Measurements from ENCODE around the gene NEXN.
"Not testable (repeated sequence)": the region's sequence is repeated elsewhere in the genome, so short reads cannot be mapped to it uniquely, and the experiment has no call there.

NEXN gene

GRCh38 chr1:77906624-77907023 is 18.2 kb downstream of the NEXN start:
- no peak for DNase-seq

GRCh38 chr1:77910116-77910515 is 21.7 kb downstream of the NEXN start:
- no peak for DNase-seq

DNA sequence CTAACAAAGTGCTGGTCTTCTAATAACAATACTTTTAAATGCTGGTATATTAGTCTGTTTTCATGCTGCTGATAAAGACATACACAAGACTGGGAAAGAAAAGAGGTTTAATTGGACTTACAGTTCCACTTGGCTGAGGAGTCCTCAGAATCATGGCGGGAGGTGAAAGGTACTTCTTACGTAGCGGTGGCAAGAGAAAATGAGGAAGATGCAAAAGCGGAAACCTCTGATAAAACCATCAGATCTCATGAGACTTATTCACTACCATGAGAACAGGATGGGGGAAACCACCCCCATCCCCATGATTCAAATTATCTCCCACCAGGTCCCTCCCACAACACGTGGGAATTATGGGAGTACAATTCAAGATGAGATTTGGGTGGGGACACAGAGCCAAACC is 30.5 kb downstream of the NEXN start:
- DNase-seq: not testable (repeated sequence)

- DNase-seq: no peak
Measured at GRCh38 chr1:77925518-77925917, 37.1 kb downstream of the NEXN start.

DNA sequence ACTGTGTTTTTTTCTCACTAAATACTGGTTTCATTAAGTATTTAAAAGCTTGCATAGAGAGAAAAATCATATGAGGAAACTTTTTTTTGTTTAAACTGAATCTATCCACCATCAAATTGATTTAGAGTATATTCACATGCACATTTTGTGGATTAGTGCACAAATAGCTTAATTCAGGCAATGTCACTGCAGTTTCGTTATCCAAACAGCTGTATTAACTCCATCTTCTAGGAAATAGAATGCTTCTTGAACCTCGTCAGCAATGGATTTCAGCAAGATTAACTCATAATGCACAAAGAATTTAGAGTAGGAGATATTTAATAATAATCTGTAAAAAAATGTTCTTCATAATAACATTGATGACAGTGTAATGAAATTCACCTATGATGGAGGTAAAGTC is 37.5 kb downstream of the NEXN start:
- no peak for DNase-seq

DNA sequence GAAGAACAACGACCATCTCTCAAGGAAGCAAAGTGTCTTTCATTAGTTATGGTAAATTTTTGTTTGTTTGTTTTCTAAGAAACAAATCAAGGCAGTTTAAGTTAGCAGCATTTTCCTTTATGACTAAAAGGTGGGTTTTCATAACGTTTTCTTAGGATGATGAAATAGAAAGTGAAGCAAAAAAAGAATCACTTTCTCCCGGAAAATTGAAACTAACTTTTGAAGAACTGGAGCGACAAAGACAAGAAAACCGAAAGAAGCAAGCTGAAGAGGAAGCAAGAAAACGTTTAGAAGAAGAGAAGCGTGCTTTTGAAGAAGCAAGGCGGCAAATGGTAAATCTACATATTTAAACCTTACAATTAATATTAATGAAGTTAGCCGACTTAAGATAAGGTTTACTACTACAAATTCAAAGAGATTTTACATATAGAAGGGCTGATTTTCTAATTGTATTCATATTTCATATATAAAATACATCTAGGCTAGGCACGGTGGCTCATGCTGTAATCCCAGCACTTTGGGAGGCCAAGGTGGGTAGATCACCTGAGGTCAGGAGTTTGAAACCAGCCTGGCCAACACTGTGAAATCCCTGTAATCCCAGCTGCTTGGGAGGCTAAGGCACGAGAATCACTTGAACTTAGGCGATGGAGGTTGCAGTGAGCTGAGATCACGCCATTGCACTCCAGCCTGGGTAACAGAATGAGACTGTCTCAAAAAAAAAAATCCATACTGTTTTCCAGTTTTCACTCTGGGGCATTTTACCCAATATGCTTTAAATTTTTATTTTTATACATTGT is 38.3 kb downstream of the NEXN start:
- DNase-seq: no peak

DNA sequence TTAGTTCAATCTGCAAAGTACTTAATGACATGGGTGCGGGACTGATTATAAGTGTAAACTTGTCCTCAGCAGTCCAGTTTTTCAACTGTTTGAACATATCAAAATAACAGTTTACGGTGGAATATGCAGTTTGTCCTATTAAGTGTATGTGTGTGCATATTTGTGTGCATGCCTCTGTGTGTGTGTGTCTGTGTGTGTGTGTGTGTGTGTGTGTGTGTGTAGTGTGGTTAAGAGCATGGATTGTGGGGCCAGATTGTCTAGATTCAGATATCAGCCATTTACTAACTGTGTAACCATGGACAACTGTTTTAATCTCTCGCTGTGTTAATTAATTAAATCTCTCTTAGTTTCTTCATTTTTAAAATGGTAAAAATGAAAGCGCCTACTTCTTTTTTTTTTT is 39.0 kb downstream of the NEXN start:
- no peak for DNase-seq

GRCh38 chr1:77929806-77930205 is 41.4 kb downstream of the NEXN start:
- no peak for DNase-seq

- DNase-seq: no peak
Measured at GRCh38 chr1:77938651-77939050, 50.2 kb downstream of the NEXN start.

DNA sequence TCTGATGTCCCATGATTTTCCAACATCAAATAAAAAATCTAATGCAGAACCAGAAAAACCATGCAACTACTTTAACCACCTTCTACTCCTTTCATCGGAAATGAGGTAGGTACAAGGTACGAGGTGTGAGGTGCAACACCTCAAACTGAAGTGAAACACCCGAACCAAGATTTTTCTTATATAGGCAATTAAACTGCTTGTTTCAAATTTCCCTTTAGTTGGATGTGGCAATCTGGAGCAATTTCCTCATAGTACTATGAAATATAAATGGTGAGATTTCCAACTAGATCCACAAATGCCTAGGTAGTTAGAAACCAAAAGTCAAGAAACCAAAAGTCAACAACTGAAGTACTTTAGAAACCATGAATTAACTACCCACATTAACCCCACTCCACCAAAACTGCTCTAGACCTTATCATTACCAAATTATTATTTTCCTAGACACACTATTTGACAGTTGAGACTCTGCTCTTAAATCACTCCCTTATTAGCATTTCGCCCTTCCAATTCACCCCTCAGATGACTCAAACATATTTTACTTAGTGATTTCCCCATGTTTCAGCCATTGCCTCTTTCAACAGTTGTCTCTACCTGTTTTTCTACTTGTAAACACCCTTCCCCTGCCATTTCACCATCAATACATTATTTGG is 52.6 kb downstream of the NEXN start:
- DNase-seq: no peak

DNA sequence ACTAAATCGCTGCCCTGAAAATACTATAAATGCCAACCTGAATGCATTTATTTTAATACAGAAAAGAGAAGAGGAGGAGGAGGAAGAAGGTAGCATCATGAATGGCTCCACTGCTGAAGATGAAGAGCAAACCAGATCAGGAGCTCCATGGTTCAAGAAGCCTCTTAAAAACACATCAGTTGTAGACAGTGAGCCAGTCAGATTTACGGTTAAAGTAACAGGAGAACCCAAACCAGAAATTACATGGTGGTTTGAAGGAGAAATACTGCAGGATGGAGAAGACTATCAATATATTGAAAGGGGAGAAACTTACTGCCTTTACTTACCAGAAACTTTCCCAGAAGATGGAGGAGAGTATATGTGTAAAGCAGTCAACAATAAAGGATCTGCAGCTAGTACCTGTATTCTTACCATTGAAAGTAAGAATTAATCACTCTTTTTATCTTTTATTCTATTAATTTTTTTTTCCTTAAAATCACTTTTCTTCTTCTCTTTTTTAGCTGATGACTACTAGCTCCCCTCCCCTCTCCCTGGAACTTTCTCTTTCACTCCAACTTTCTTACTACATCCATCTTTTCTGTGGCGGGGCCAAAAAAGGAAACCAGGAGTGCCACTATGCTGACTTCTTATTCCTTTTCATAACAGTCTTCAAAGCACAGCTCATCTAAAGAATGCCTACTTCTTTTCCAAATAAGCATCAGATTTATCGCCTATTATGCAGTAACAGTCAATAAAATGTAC is 54.1 kb downstream of the NEXN start:
- no peak for DNase-seq

DNA sequence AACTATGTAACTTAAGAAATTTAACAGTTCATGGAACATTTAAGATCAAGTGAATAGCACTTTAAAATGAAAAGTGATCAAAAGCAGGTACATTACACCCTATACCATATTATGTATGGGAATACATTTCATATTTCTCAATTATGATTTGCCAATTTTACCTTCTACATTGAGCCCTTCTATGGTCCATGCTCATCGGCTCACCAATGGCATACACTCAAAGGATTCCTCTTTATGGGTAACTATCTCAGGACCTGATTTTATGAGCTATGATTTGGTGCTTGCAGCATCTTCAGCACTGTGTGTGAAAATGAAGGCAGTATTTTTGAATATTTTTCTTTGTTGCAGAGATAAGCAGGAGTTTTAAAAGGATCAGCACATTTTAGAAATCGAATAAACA is 56.9 kb downstream of the NEXN start:
- no peak for DNase-seq

DNA sequence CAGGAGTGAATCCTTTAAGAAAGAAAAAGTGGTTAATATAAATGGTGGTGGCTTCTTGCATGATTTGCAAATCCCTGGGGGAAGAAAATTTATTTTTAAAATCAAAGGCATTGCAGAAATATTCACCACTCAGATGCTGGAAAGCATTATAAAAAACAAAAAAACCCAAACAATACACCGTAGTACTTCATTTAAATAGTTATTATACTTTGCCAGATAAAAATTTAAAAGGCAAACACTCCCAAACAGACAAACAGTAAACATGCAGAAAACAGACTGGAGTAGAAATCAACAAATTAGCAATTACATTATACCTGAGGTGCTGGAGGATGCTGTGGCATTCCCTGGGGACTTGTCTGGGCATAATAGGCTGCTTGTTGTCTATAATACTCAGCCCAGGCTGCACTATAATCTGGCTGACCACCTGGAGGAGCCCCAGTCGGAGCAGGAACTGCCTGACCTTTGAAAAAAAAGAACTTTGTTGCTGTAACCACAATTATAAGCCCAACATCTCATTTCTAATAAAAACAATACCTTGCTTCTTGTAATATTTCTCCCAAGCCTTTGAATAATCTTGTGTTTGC is 60.5 kb downstream of the NEXN start:
- DNase-seq: no peak

DNA sequence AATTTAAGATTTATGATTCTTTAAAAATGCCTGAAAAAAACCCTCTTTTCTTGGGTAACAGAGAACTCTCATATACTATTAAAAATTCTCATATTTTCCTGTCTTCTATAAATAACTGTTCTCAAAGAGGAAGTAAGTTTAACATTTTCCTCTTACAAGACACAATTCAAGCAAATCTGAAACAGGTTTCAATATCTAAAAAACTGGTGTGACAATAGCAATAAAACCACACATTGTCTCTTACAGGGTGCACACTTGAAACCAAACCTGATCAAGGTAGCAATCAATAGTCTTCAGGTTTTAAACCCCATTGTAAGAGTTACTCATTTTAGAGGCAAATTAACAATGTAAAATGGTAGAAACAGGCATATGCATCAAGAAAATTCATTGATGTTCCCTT is 62.4 kb downstream of the NEXN start:
- DNase-seq: no peak

- no peak for DNase-seq
Measured at GRCh38 chr1:77951328-77951727, 62.9 kb downstream of the NEXN start.

GRCh38 chr1:77953907-77954306 is 65.5 kb downstream of the NEXN start:
- DNase-seq: no peak

GRCh38 chr1:77954521-77954920 is 66.1 kb downstream of the NEXN start:
- DNase-seq: no peak

DNA sequence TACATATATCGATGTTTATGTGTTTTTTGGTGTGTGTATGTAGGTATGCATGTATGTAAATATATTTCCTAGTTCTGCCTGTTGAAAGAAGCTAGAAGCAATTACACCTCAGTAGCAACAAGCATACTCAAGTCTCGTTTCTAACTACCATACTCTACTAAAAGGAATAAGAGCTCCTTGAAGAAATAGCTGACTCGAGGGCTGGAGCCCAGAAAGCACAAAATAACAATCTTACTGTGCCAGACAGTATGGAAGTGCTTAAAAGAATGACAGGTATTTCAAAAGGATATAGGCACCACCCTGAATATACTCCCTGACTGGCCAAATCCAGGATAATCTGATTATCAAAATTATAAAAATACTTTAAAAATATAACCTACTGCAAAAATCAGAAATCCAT is 67.3 kb downstream of the NEXN start:
- no peak for DNase-seq

- no peak for DNase-seq
Measured at GRCh38 chr1:77956464-77956863, 68.0 kb downstream of the NEXN start.

GRCh38 chr1:77958391-77958790 is 70.0 kb downstream of the NEXN start:
- DNase-seq: no peak

DNA sequence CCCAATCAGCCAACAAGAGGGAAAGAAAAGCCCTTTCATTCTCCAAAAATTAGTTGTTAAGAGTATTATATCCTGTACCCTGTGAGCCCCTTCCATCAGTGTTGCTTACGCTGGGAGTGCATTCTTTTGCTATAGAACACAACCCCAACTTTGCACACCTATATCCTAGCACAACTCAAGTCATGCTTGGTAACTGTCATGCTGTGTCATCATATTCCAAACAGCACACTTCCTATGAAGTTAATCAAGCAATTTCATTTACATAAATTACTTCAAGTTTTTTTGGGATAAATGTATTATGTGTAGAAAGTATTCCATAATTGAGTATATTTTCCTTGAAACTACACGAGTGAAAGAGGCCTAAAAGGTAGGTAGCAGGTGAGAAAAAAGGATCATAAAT is 70.4 kb downstream of the NEXN start:
- DNase-seq: no peak

DNA sequence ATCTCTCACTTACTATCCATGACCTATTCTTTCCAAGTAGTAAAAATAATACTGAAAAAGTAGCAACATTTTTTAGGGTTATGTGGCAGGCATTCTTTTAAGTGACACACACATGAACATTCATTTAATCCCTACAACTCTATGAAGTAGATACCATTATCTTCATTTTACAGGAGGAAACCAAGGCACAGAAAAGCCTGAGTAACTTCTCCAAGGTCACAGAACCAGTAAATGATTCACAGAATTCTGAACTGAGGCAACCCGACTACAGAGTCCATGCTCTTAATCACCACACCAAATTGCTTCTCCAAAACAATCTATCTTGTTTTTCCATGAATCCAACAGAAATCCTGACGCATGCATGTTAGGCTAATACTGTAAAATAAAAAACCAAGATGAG is 73.0 kb downstream of the NEXN start:
- DNase-seq: no peak

DNA sequence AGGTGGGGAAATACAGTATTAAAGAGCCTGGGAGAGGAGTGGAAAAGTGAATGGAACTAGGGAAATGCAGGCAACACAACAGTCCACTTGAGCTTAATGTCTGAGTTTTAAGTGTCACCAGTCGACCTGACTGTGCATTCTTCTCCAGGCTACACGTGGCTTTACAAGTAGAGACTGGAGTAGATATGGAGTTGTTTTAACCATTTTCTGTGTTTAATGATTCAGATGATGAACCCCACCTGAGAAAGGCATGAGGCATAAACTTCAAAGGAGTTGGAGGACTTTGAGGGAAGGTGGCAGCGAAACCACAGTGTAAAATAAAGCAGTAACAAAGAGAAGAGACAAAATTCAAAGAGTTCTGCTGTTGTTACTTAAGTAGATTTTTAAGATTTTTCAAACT is 77.9 kb downstream of the NEXN start:
- no peak for DNase-seq

- DNase-seq: no peak
Measured at GRCh38 chr1:77970192-77970591, 81.8 kb downstream of the NEXN start.

Measured in NCI-H1048 (cell line).